H9 (cell line): ENCODE results near the gene MEIG1. TPM values are rescaled to one million over a fixed set of nuclear protein-coding genes. Genes with fewer than 3 reads are reported as not detected.
"Not testable (repeated sequence)": the region's sequence is repeated elsewhere in the genome, so short reads cannot be mapped to it uniquely, and the experiment has no call there.

Experiments used
- DNase-seq: peaks from one replicate; pipeline ENCODE4 v3.0.0-alpha.2; 2017
- H2AFZ ChIP-seq: one replicate; pipeline ENCODE4 v1.6.1; 2013; ENCODE audit warnings: mild to moderate bottlenecking, low read length, control low read depth, moderate library complexity
- H2AK5ac ChIP-seq: 2 replicates; pipeline ENCODE4 v1.6.1; 2013; ENCODE audit warnings: low read length, control low read depth, mixed read lengths; ENCODE audit not compliant: insufficient read length
- H2BK120ac ChIP-seq: one replicate; pipeline ENCODE4 v1.6.1; 2013; ENCODE audit warnings: low read depth, mild to moderate bottlenecking, low read length, control low read depth, inconsistent platforms; ENCODE audit not compliant: poor library complexity, severe bottlenecking
- H2BK12ac ChIP-seq: 2 replicates; pipeline ENCODE4 v1.6.1; 2013; ENCODE audit warnings: low read length, control low read depth, mixed read lengths, low read depth; ENCODE audit not compliant: insufficient read length
- H2BK15ac ChIP-seq: 2 replicates; pipeline ENCODE4 v1.6.1; 2013; ENCODE audit warnings: low read depth, low read length, control low read depth
- H2BK20ac ChIP-seq: one replicate; pipeline ENCODE4 v1.6.1; 2013; ENCODE audit warnings: low read depth, mild to moderate bottlenecking, low read length, control low read depth, inconsistent platforms; ENCODE audit not compliant: poor library complexity, severe bottlenecking
- H2BK5ac ChIP-seq: 2 replicates; pipeline ENCODE4 v1.6.1; 2013; ENCODE audit warnings: low read length, control low read depth, mixed read lengths; ENCODE audit not compliant: insufficient read length
- H3K14ac ChIP-seq: 2 replicates; pipeline ENCODE4 v1.6.1; 2013; ENCODE audit warnings: low read length, control low read depth; ENCODE audit not compliant: insufficient read depth
- H3K18ac ChIP-seq: 2 replicates; pipeline ENCODE4 v1.6.1; 2013; ENCODE audit warnings: low read depth, mild to moderate bottlenecking, mixed read lengths, low read length, control low read depth; ENCODE audit not compliant: insufficient read length
- H3K23ac ChIP-seq: 2 replicates; pipeline ENCODE4 v1.6.1; 2013; ENCODE audit warnings: low read length, control low read depth, mixed read lengths, low read depth; ENCODE audit not compliant: insufficient read length
- H3K23me2 ChIP-seq: 2 replicates; pipeline ENCODE4 v1.6.1; 2013; ENCODE audit warnings: low read depth, mild to moderate bottlenecking, mixed read lengths, low read length, control low read depth; ENCODE audit not compliant: insufficient read length, poor library complexity, severe bottlenecking
- H3K27ac ChIP-seq: 2 replicates; pipeline ENCODE4 v1.5.1; 2013; ENCODE audit warnings: low read length, control low read depth, mixed read lengths, low read depth; ENCODE audit not compliant: insufficient read length
- H3K27me3 ChIP-seq: 2 replicates; pipeline ENCODE4 v1.6.1; 2013; ENCODE audit warnings: low read length, control low read depth, inconsistent platforms; ENCODE audit not compliant: insufficient read depth
- H3K4ac ChIP-seq: 2 replicates; pipeline ENCODE4 v1.6.1; 2013; ENCODE audit warnings: low read depth, mild to moderate bottlenecking, control low read depth, inconsistent platforms, low read length, moderate library complexity
- H3K4me1 ChIP-seq: 2 replicates; pipeline ENCODE4 v1.6.1; 2013; ENCODE audit warnings: low read length, control low read depth, inconsistent platforms; ENCODE audit not compliant: insufficient read depth
- H3K4me2 ChIP-seq: 2 replicates; pipeline ENCODE4 v1.6.1; 2013; ENCODE audit warnings: low read length, control low read depth, mixed read lengths; ENCODE audit not compliant: insufficient read length, insufficient read depth
- H3K56ac ChIP-seq: 2 replicates; pipeline ENCODE4 v1.6.1; 2013; ENCODE audit warnings: low read depth, mild to moderate bottlenecking, mixed read lengths, low read length, control low read depth; ENCODE audit not compliant: insufficient read length
- H3K79me1 ChIP-seq: 2 replicates; pipeline ENCODE4 v1.6.1; 2013; ENCODE audit warnings: low read depth, mild to moderate bottlenecking, moderate library complexity, low read length, control low read depth, inconsistent platforms; ENCODE audit not compliant: insufficient read depth, poor library complexity, severe bottlenecking
- H3K79me2 ChIP-seq: 2 replicates; pipeline ENCODE4 v1.6.1; 2013; ENCODE audit warnings: low read length, control low read depth, inconsistent platforms; ENCODE audit not compliant: insufficient read depth
- H3K9ac ChIP-seq: 2 replicates; pipeline ENCODE4 v1.6.1; 2013; ENCODE audit warnings: low read length, control low read depth, mixed read lengths; ENCODE audit not compliant: insufficient read length; ENCODE audit errors: extremely low read depth
- H3K9me3 ChIP-seq: one replicate; pipeline ENCODE4 v1.6.1; 2013; ENCODE audit warnings: low read depth, low read length, inconsistent platforms; ENCODE audit not compliant: control insufficient read depth
- H3T11ph ChIP-seq: one replicate; pipeline ENCODE4 v1.6.1; 2013; ENCODE audit warnings: mild to moderate bottlenecking, low read length, control low read depth, inconsistent platforms
- H4K20me1 ChIP-seq: one replicate; pipeline ENCODE4 v1.6.1; 2013; ENCODE audit not compliant: control insufficient read depth, insufficient read length, insufficient read depth
- H4K5ac ChIP-seq: 2 replicates; pipeline ENCODE4 v1.6.1; 2013; ENCODE audit warnings: low read depth, mild to moderate bottlenecking, mixed read lengths, low read length, control low read depth; ENCODE audit not compliant: insufficient read length
- H4K8ac ChIP-seq: replicated peaks from 2 replicates; pipeline ENCODE4 v1.6.1; 2013; ENCODE audit warnings: low read length, control low read depth, mixed read lengths, low read depth; ENCODE audit not compliant: insufficient read length
- H4K91ac ChIP-seq: 2 replicates; pipeline ENCODE4 v1.6.1; 2013; ENCODE audit warnings: low read depth, mild to moderate bottlenecking, moderate library complexity, mixed read lengths, low read length, control low read depth; ENCODE audit not compliant: insufficient read length
- H3K27ac Mint-ChIP-seq, 3 experiments: 2 replicates in 2 of 3; 3 replicates in 1 of 3; pipeline ENCODE4 v1.8.0; 2020 to 2021; ENCODE audit warnings: mixed read lengths in 3 of 3, mild to moderate bottlenecking in 1 of 3, moderate library complexity in 1 of 3
- H3K27me3 Mint-ChIP-seq: 2 replicates; pipeline ENCODE4 v1.8.0; 2021; ENCODE audit warnings: low read depth, mild to moderate bottlenecking, moderate library complexity, mixed read lengths
- H3K36me3 Mint-ChIP-seq, 3 experiments: 2 replicates in 2 of 3; 3 replicates in 1 of 3; pipeline ENCODE4 v1.8.0; 2020 to 2021; ENCODE audit warnings: low read depth in 3 of 3, mixed read lengths in 3 of 3; ENCODE audit not compliant: insufficient read depth in 1 of 3
- H3K4me1 Mint-ChIP-seq, 2 experiments: 2 replicates each; pipeline ENCODE4 v1.8.0; 2020; ENCODE audit warnings: mixed read lengths in 2 of 2
- H3K4me3 Mint-ChIP-seq, 2 experiments: 2 replicates in 1 of 2; 3 replicates in 1 of 2; pipeline ENCODE4 v1.8.0; 2020 to 2021; ENCODE audit warnings: mild to moderate bottlenecking in 2 of 2, mixed read lengths in 2 of 2, moderate library complexity in 1 of 2
- H3K9me3 Mint-ChIP-seq, 2 experiments: 2 replicates in 1 of 2; 3 replicates in 1 of 2; pipeline ENCODE4 v1.8.0; 2020; ENCODE audit warnings: mild to moderate bottlenecking in 2 of 2, mixed read lengths in 2 of 2, moderate library complexity in 1 of 2
- CTCF ChIP-seq: fragments of 200-600 bp; sonication (generic); conservative IDR thresholded peaks from 3 replicates; pipeline ENCODE4 v1.8.0; 2021; ENCODE audit warnings: antibody characterized with exemption, mild to moderate bottlenecking
- WGBS: extraction: QIAGEN DNeasy Blood & Tissue Kit; methylation state at CpG from one replicate; pipeline ENCODE4 v1.1.7; 2013; ENCODE audit warnings: missing lambda C conversion rate, low lambda C conversion rate, mixed read lengths; ENCODE audit not compliant: insufficient read length; ENCODE audit errors: extremely low coverage; 5-methylcytosine and 5-hydroxymethylcytosine counted together
- total RNA-seq: library from RNA; stranded (reverse); gene quantifications from 2 replicates; pipeline ENCODE4 v1.2.1, GENCODE V29; 2021

Gene MEIG1
- total RNA-seq, 1 experiment from 2014 or later = 0.72 TPM

DNA sequence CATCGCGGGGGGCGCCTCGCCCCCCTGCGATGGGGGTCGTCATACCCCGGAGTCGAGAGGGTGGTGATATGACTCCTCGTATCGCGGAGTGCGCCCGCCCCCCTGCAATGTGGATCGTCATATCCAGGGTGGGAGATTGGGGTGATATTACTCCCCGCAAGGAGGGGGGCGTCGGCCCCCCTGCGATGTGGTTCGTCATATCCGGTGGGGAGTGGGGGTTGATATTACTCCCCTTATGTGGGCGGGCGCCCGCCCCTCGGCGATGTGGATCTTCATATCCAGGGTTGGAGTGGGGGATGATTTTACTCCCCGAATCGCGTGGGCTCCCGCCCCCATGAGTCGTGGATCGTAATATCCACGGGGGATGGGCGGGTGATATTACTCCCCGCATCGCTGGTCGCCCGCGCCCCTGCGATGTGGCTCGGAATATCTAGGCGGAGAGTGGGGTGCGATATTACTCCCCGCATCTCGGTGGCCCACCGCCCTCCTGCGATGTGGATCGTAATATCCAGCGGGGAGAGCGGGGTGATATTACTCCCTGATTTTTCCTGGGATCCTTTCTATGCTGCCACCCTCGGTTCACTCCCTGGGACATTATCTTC, 36.9 kb downstream of the MEIG1 start:
- H4K20me1 ChIP-seq = no peaks in the 10 kb centered on the region
- peaks cover 13% of the 10 kb centered on the region in 2 experiments for H3K4me1 Mint-ChIP-seq

DNA sequence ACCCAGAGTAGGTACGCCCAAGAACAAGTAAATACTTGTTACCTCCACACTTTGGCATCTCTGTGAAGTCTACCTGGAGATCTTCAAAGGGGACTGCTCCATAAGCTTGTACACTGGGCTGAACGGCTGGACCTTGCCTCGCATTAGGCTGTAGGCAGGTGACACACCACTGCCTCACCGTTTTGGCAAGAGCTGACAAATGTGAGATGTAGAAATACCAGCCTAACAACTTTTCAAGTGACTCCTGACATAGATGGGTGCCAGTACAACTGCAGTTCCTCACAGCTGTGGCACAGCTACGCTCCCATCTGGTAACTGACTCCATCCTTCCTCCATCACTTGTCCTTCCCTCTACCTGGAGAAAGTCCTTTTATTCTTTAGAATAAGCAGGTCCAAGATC, 54.3 kb downstream of the MEIG1 start:
- H3K27me3 Mint-ChIP-seq, H3K14ac ChIP-seq, H3K18ac ChIP-seq, H2BK15ac ChIP-seq, DNase-seq, H4K20me1 ChIP-seq, H3K79me1 ChIP-seq, H3K4me1 ChIP-seq, H3K23me2 ChIP-seq, H2BK12ac ChIP-seq, H3K4me3 Mint-ChIP-seq, H3K4me2 ChIP-seq, H2BK120ac ChIP-seq, H3K27ac ChIP-seq, H4K91ac ChIP-seq, H4K8ac ChIP-seq, H3K27me3 ChIP-seq, H2BK5ac ChIP-seq, H2AFZ ChIP-seq, H3K56ac ChIP-seq, H2AK5ac ChIP-seq, H3K9ac ChIP-seq, H3K27ac Mint-ChIP-seq, H3T11ph ChIP-seq, H2BK20ac ChIP-seq, H3K4ac ChIP-seq, H3K23ac ChIP-seq, H4K5ac ChIP-seq, H3K9me3 ChIP-seq, H3K9me3 Mint-ChIP-seq, H3K36me3 Mint-ChIP-seq, H3K79me2 ChIP-seq: not testable (repeated sequence)
- peaks cover 8 to 12% of the 10 kb centered on the region in 2 experiments; a peak in 3 of 4 replicates for H3K4me1 Mint-ChIP-seq
- no CpG with 5 or more reads among the region's 5 CpGs for WGBS

More for the DNA sequence above, 36.9 kb downstream of the MEIG1 start:
- no peaks in the 10 kb centered on the region for H3K9me3 ChIP-seq
- H2BK15ac ChIP-seq = no peak overlapping the region
- Mint-ChIP-seq H3K36me3 (no peaks in the 10 kb centered on the region; a peak in 1 of 7 replicates), H3K27me3 (peaks cover 5% of the 10 kb centered on the region), H3K4me3 (no peak overlapping the region), H3K27ac (no peak overlapping the region), H3K9me3 (no peaks in the 10 kb centered on the region; a peak in 1 of 5 replicates)
- H4K8ac ChIP-seq = no peak overlapping the region
- no peaks in the 10 kb centered on the region for H3K27me3 ChIP-seq
- no peak overlapping the region for H4K91ac ChIP-seq
- H3K23me2 ChIP-seq = no peaks in the 10 kb centered on the region
- no peak overlapping the region for H2BK120ac ChIP-seq
- no peaks in the 10 kb centered on the region for H3K79me1 ChIP-seq
- H3K14ac ChIP-seq = no peak overlapping the region
- H3K4me2 ChIP-seq = no peak overlapping the region
- H3T11ph ChIP-seq = no peak overlapping the region
- H3K4me1 ChIP-seq = no peaks in the 10 kb centered on the region
- H4K5ac ChIP-seq = no peak overlapping the region
- H2BK20ac ChIP-seq = no peak overlapping the region
- no peak overlapping the region for H2AFZ ChIP-seq
- no peak for DNase-seq
- H3K9ac ChIP-seq = no peak overlapping the region
- no peak overlapping the region for H2BK12ac ChIP-seq
- no CpG with 5 or more reads among the region's 50 CpGs for WGBS
- no peak overlapping the region for H3K56ac ChIP-seq
- H3K27ac ChIP-seq = no peak overlapping the region
- H3K4ac ChIP-seq = no peak overlapping the region
- no peaks in the 10 kb centered on the region for H3K79me2 ChIP-seq
- no peak overlapping the region for H2BK5ac ChIP-seq
- H2AK5ac ChIP-seq = no peak overlapping the region
- no peak overlapping the region for H3K23ac ChIP-seq
- H3K18ac ChIP-seq = no peak overlapping the region
- TF ChIP-seq CTCF = no peak
